GM18498 (cell line): ENCODE results near the gene ZNF853.

Source experiments
- ATAC-seq: cut with Tn5 transposase; IDR thresholded peaks from one replicate; pipeline ENCODE4 v1.9.1; 2021; ENCODE audit warnings: mild to moderate bottlenecking, moderate library complexity; ENCODE audit not compliant: unreplicated experiment

Gene ZNF853

GRCh38 chr7:6604458-6604857, 11.0 kb upstream of the ZNF853 start:
- no peak for ATAC-seq

- ATAC-seq: no peak
Measured at GRCh38 chr7:6606866-6607583, 8.4 kb upstream of the ZNF853 start.

GRCh38 chr7:6607651-6608051, 7.8 kb upstream of the ZNF853 start:
- no peak for ATAC-seq

- ATAC-seq: no peak
Measured at GRCh38 chr7:6608081-6608480, 7.3 kb upstream of the ZNF853 start.

GRCh38 chr7:6608794-6609193, 6.6 kb upstream of the ZNF853 start:
- ATAC-seq: no peak

GRCh38 chr7:6612819-6613218, 2.6 kb upstream of the ZNF853 start:
- no peak for ATAC-seq

GRCh38 chr7:6613706-6614105, 1.7 kb upstream of the ZNF853 start:
- no peak for ATAC-seq

- no peak for ATAC-seq
Measured at GRCh38 chr7:6615723-6616555, 529 bp downstream of the ZNF853 start.

GRCh38 chr7:6616854-6617643, 1.6 kb downstream of the ZNF853 start:
- no peak for ATAC-seq

GRCh38 chr7:6618621-6619020, 3.2 kb downstream of the ZNF853 start:
- ATAC-seq: no peak

- no peak for ATAC-seq
Measured at GRCh38 chr7:6619961-6620360, 4.6 kb downstream of the ZNF853 start.

GRCh38 chr7:6621195-6622133, 6.1 kb downstream of the ZNF853 start:
- no peak for ATAC-seq

GRCh38 chr7:6622134-6622710, 6.8 kb downstream of the ZNF853 start:
- no peak for ATAC-seq

GRCh38 chr7:6623589-6624245, 8.3 kb downstream of the ZNF853 start:
- ATAC-seq: peak; percentile 53

GRCh38 chr7:6624246-6624611, 8.8 kb downstream of the ZNF853 start:
- no peak for ATAC-seq

- no peak for ATAC-seq
Measured at GRCh38 chr7:6628045-6628444, 12.6 kb downstream of the ZNF853 start.

- ATAC-seq: no peak
Measured at GRCh38 chr7:6630007-6630849, 14.8 kb downstream of the ZNF853 start.

GRCh38 chr7:6631605-6632004, 16.2 kb downstream of the ZNF853 start:
- no peak for ATAC-seq

GRCh38 chr7:6634021-6634420, 18.6 kb downstream of the ZNF853 start:
- ATAC-seq: no peak
